K562 (cell line): ENCODE measurements around the gene PRRC2A. TPM values are rescaled to one million over a fixed set of nuclear protein-coding genes. Genes with fewer than 3 reads are reported as not detected.

ENCODE experiments used
- CHD4 ChIP-seq: fragments of 200-600 bp; sonication (generic); IDR thresholded peaks from 3 replicates; pipeline ENCODE4 v1.6.1; 2012; ENCODE audit warnings: low read depth, mild to moderate bottlenecking, mixed read lengths, low read length, inconsistent platforms; ENCODE audit not compliant: insufficient read depth, insufficient replicate concordance, poor library complexity, severe bottlenecking
- ELF4 ChIP-seq: fragments of 450-650 bp; formaldehyde crosslinking; IDR thresholded peaks from 2 replicates; pipeline ENCODE4 v1.4.0; 2022; ENCODE audit warnings: missing genetic modification characterization
- FOXA1 ChIP-seq: fragments of 450-650 bp; IDR thresholded peaks from 2 replicates; pipeline ENCODE4 v1.6.1; 2016; ENCODE audit warnings: mild to moderate bottlenecking, borderline replicate concordance
- FOXK1 ChIP-seq: sonication (generic); formaldehyde crosslinking; IDR thresholded peaks from 2 replicates; pipeline ENCODE4 v1.8.0; 2022; ENCODE audit warnings: missing genetic modification reagents, mild to moderate bottlenecking, borderline replicate concordance
- GTF2E2 ChIP-seq: fragments of 200-800 bp; sonication (Bioruptor generic); IDR thresholded peaks from 2 replicates; pipeline ENCODE4 v1.6.1; 2016; ENCODE audit warnings: missing genetic modification characterization, missing compliant biosample characterization
- KLF10 ChIP-seq: fragments of 250-450 bp; sonication (Bioruptor Pico); IDR thresholded peaks from 2 replicates; pipeline ENCODE4 v1.6.1; 2021; ENCODE audit warnings: matching md5 sums
- NFXL1 ChIP-seq: fragments of 450-650 bp; formaldehyde crosslinking; IDR thresholded peaks from 2 replicates; pipeline ENCODE4 v1.4.0; 2021; ENCODE audit warnings: mild to moderate bottlenecking
- SOX6 ChIP-seq: fragments of 450-650 bp; IDR thresholded peaks from 2 replicates; pipeline ENCODE4 v1.6.1; 2014; ENCODE audit warnings: mild to moderate bottlenecking
- TEAD4 ChIP-seq, 2 experiments: sonication (generic) in 1 of 2; formaldehyde crosslinking in 1 of 2; IDR thresholded peaks; 2 replicates each; pipeline versions ENCODE4 v1.6.1 to v1.8.0; 2012 to 2022; ENCODE audit warnings: borderline replicate concordance in 1 of 2, inconsistent platforms in 1 of 2, low read length in 1 of 2, mild to moderate bottlenecking in 1 of 2, missing genetic modification reagents in 1 of 2
- USF1 ChIP-seq: sonication (generic); formaldehyde crosslinking; IDR thresholded peaks from 2 replicates; pipeline ENCODE4 v1.9.0; 2022; ENCODE audit warnings: mild to moderate bottlenecking, missing genetic modification reagents
- ZFP30 ChIP-seq: fragments of 250-450 bp; sonication (Bioruptor Pico); IDR thresholded peaks from 2 replicates; pipeline ENCODE4 v1.8.0; 2022; ENCODE audit warnings: moderate library complexity, mild to moderate bottlenecking, inconsistent platforms, borderline replicate concordance
- ZKSCAN8 ChIP-seq: fragments of 200-800 bp; sonication (Bioruptor generic); IDR thresholded peaks from 2 replicates; pipeline ENCODE4 v1.6.1; 2016; ENCODE audit warnings: missing genetic modification characterization, missing compliant biosample characterization
- ZNF143 ChIP-seq: sonication (generic); formaldehyde crosslinking; IDR thresholded peaks from 2 replicates; pipeline ENCODE4 v1.9.0; 2022; ENCODE audit warnings: mild to moderate bottlenecking, missing genetic modification reagents
- ZNF174 ChIP-seq: fragments of 250-450 bp; sonication (Bioruptor Pico); IDR thresholded peaks from 2 replicates; pipeline ENCODE4 v1.4.0; 2020; ENCODE audit warnings: mild to moderate bottlenecking
- ZNF184 ChIP-seq: sonication (generic); formaldehyde crosslinking; IDR thresholded peaks from 2 replicates; pipeline ENCODE4 v1.5.0; 2020; ENCODE audit warnings: missing genetic modification reagents
- ZNF224 ChIP-seq: sonication (generic); formaldehyde crosslinking; IDR thresholded peaks from 2 replicates; pipeline ENCODE4 v1.8.0; 2022; ENCODE audit warnings: mild to moderate bottlenecking, missing genetic modification reagents
- ZNF41 ChIP-seq: fragments of 250-450 bp; sonication (Bioruptor Pico); conservative IDR thresholded peaks from 2 replicates; pipeline ENCODE4 v1.4.0; 2020; ENCODE audit warnings: mild to moderate bottlenecking
- ZNF830 ChIP-seq: fragments of 250-450 bp; sonication (Bioruptor Pico); IDR thresholded peaks from 2 replicates; pipeline ENCODE4 v1.5.0; 2021; ENCODE audit warnings: mild to moderate bottlenecking
- polyA plus RNA-seq, 8 experiments: library from polyadenylated mRNA; depleted of rRNA in 4 of 8; stranded (reverse) in 5 of 8; unstranded in 3 of 8; fragments of >200 nt; fragmentation: Nextera tagmentation in 2 of 8; fragmentation: Illumina TruSeq in 1 of 8; extraction: Ambion mirVana in 2 of 8; extraction: Trizol in 1 of 8; gene quantifications; 2 replicates each; pipeline versions ENCODE4 v1.2.1 to v1.2.3, GENCODE V29; 2011 to 2014; ENCODE audit warnings: inconsistent platforms in 1 of 8, missing spikeins in 1 of 8
- total RNA-seq, 7 experiments: library from RNA; depleted of rRNA in 6 of 7; stranded (reverse); fragments of >200 nt in 6 of 7; fragmentation: Illumina TruSeq in 2 of 7; extraction: Trizol in 2 of 7; gene quantifications; 2 replicates each; pipeline versions ENCODE4 v1.2.1 to v1.2.3, GENCODE V29; 2011 to 2021; ENCODE audit warnings: low replicate concordance in 1 of 7
- TF ChIP-seq, protein P1 (sequence below): fragments of 250-450 bp; sonication (Bioruptor Pico); IDR thresholded peaks from 2 replicates; pipeline ENCODE4 v1.5.0; 2021; ENCODE audit warnings: mild to moderate bottlenecking, borderline replicate concordance
- TF ChIP-seq, protein P2 (sequence below): fragments of 450-650 bp; IDR thresholded peaks from 2 replicates; pipeline ENCODE4 v1.6.1; 2016; ENCODE audit warnings: borderline replicate concordance
- TF ChIP-seq, protein P3 (sequence below): fragments of 450-650 bp; IDR thresholded peaks from 2 replicates; pipeline ENCODE4 v1.6.1; 2014; ENCODE audit warnings: low read depth, mild to moderate bottlenecking, moderate library complexity, borderline replicate concordance

The PRRC2A gene
- total and polyA plus RNA-seq, 9 of the 15 experiments (the other 6 are each of a cell fraction or from before 2014, with no cell fraction given): 1.0 to 332 (median 63.0) TPM

- no peak for TF ChIP-seq ZKSCAN8 (CRISPR knock-in tag)
- peak; percentile 74; the same call in 1 of the 2 replicates for TF ChIP-seq ZNF224 (CRISPR knock-in tag)
- peak; percentile 73; the same call in 1 of the 2 replicates for TF ChIP-seq ELF4 (CRISPR knock-in tag)
- TF ChIP-seq SOX6: 0 out of 2 replicates have a peak, but pooled peaks have one; percentile 67
- TF ChIP-seq ZFP30 (CRISPR knock-in tag): no peak
- TF ChIP-seq KLF10 (CRISPR knock-in tag): 0 out of 2 replicates have a peak, but pooled peaks have one; percentile 9
- no peak for TF ChIP-seq ZNF184
- peak; percentile 92; the same call in 1 of the 2 replicates for TF ChIP-seq GTF2E2 (tag)
- TF ChIP-seq TEAD4 (IDR thresholded peaks at IDR 0.05; ENCODE audit: low read length): peak; percentile 71
- TF ChIP-seq TEAD4 (CRISPR knock-in tag; IDR thresholded peaks at IDR 0.05; ENCODE audit: borderline replicate concordance): no peak
- TF ChIP-seq, protein P1, sequence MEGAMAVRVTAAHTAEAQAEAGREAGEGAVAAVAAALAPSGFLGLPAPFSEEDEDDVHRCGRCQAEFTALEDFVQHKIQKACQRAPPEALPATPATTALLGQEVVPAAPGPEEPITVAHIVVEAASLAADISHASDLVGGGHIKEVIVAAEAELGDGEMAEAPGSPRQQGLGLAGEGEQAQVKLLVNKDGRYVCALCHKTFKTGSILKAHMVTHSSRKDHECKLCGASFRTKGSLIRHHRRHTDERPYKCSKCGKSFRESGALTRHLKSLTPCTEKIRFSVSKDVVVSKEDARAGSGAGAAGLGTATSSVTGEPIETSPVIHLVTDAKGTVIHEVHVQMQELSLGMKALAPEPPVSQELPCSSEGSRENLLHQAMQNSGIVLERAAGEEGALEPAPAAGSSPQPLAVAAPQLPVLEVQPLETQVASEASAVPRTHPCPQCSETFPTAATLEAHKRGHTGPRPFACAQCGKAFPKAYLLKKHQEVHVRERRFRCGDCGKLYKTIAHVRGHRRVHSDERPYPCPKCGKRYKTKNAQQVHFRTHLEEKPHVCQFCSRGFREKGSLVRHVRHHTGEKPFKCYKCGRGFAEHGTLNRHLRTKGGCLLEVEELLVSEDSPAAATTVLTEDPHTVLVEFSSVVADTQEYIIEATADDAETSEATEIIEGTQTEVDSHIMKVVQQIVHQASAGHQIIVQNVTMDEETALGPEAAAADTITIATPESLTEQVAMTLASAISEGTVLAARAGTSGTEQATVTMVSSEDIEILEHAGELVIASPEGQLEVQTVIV (CRISPR knock-in tag): no peak
- no peak for TF ChIP-seq NFXL1 (CRISPR knock-in tag)
- TF ChIP-seq, protein P2, sequence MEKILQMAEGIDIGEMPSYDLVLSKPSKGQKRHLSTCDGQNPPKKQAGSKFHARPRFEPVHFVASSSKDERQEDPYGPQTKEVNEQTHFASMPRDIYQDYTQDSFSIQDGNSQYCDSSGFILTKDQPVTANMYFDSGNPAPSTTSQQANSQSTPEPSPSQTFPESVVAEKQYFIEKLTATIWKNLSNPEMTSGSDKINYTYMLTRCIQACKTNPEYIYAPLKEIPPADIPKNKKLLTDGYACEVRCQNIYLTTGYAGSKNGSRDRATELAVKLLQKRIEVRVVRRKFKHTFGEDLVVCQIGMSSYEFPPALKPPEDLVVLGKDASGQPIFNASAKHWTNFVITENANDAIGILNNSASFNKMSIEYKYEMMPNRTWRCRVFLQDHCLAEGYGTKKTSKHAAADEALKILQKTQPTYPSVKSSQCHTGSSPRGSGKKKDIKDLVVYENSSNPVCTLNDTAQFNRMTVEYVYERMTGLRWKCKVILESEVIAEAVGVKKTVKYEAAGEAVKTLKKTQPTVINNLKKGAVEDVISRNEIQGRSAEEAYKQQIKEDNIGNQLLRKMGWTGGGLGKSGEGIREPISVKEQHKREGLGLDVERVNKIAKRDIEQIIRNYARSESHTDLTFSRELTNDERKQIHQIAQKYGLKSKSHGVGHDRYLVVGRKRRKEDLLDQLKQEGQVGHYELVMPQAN: peak; percentile 97
- TF ChIP-seq CHD4: peak; percentile 20
- TF ChIP-seq, protein P3, sequence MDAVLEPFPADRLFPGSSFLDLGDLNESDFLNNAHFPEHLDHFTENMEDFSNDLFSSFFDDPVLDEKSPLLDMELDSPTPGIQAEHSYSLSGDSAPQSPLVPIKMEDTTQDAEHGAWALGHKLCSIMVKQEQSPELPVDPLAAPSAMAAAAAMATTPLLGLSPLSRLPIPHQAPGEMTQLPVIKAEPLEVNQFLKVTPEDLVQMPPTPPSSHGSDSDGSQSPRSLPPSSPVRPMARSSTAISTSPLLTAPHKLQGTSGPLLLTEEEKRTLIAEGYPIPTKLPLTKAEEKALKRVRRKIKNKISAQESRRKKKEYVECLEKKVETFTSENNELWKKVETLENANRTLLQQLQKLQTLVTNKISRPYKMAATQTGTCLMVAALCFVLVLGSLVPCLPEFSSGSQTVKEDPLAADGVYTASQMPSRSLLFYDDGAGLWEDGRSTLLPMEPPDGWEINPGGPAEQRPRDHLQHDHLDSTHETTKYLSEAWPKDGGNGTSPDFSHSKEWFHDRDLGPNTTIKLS: peak; percentile 90; the same call in 1 of the 2 replicates
- TF ChIP-seq ZNF830: peak; percentile 26; the same call in 1 of the 2 replicates
- peak; percentile 98 for TF ChIP-seq FOXK1 (CRISPR knock-in tag)
- no peak; the same call in 1 of the 2 replicates for TF ChIP-seq USF1 (CRISPR knock-in tag)
- no peak for TF ChIP-seq FOXA1
- TF ChIP-seq ZNF41 (CRISPR knock-in tag): no peak
- no peak for TF ChIP-seq ZNF143 (CRISPR knock-in tag)
- no peak for TF ChIP-seq ZNF174 (CRISPR knock-in tag)
Measured at GRCh38 chr6:31652925-31653724, 32.6 kb downstream of the PRRC2A start (continued).
